ENCODE measurements around the gene GPSM3. TPM values are rescaled to one million over a fixed set of nuclear protein-coding genes. Genes with fewer than 3 reads are reported as not detected.
A peak's percentile ranks its signal among the peaks of the same experiment; 100 is the strongest.

GPSM3 gene
- total and polyA plus RNA-seq, 2 of the 13 experiments (the other 11 are each of a cell fraction or from before 2014, with no cell fraction given), result 0.18 to 6.2 TPM

GRCh38 chr6:32195652-32195901 lies 3.1 kb upstream of the GPSM3 start (continued):
- TF ChIP-seq FOXO1 (CRISPR knock-in tag; IDR thresholded peaks at IDR 0.05) (no peak), ZNF512B (CRISPR knock-in tag; IDR thresholded peaks at IDR 0.05; ENCODE audit: borderline replicate concordance) (0 out of 2 replicates have a peak, but pooled peaks have one; percentile 24), ZBTB34 (CRISPR knock-in tag; IDR thresholded peaks at IDR 0.05) (no peak; the same call in 1 of the 2 replicates), ZNF724P (CRISPR knock-in tag; IDR thresholded peaks at IDR 0.05; ENCODE audit: borderline replicate concordance) (no peak), IKZF5 (CRISPR knock-in tag; IDR thresholded peaks at IDR 0.05) (0 out of 2 replicates have a peak, but pooled peaks have one; percentile 75), NAIF1 (CRISPR knock-in tag; IDR thresholded peaks at IDR 0.05; ENCODE audit: borderline replicate concordance) (0 out of 2 replicates have a peak, but pooled peaks have one; percentile 42), ZNF207 (IDR thresholded peaks at IDR 0.05; ENCODE audit: borderline replicate concordance) (no peak), SP4 (CRISPR knock-in tag; IDR thresholded peaks at IDR 0.05) (peak; percentile 96; the same call in 1 of the 2 replicates), ZNF282 (IDR thresholded peaks at IDR 0.05; ENCODE audit: partially characterized antibody) (no peak), TEAD3 (CRISPR knock-in tag; optimal IDR thresholded peaks at IDR 0.05; ENCODE audit: borderline replicate concordance) (no peak), HMGXB4 (CRISPR knock-in tag; IDR thresholded peaks at IDR 0.05; ENCODE audit: borderline replicate concordance in 1 of 2, low read depth in 1 of 2) (peak; percentile 71 to 79; a peak in 3 of 4 replicates), TEF (CRISPR knock-in tag; IDR thresholded peaks at IDR 0.05) (no peak), ZNF589 (CRISPR knock-in tag; conservative IDR thresholded peaks at IDR 0.05) (no peak), POLR2AphosphoS5 (IDR thresholded peaks at IDR 0.05; ENCODE audit: low read depth, low read length) (no peak), DR1 (CRISPR knock-in tag; IDR thresholded peaks at IDR 0.05) (peak; percentile 51), PAXIP1 (CRISPR knock-in tag; conservative IDR thresholded peaks at IDR 0.05) (peak; percentile 42; the same call in 1 of the 2 replicates), XRCC5 (optimal IDR thresholded peaks at IDR 0.05; ENCODE audit: low read length) (no peak)
